HG03378 (cell line): ENCODE measurements around the gene CRB1.

Experiments used
- ATAC-seq: cut with Tn5 transposase; IDR thresholded peaks from one replicate; pipeline ENCODE4 v1.9.1; 2021; ENCODE audit warnings: mild to moderate bottlenecking, moderate library complexity; ENCODE audit not compliant: unreplicated experiment

Gene CRB1

GRCh38 chr1:197515421-197515820 is 247.4 kb downstream of the CRB1 start:
- no peak for ATAC-seq

DNA sequence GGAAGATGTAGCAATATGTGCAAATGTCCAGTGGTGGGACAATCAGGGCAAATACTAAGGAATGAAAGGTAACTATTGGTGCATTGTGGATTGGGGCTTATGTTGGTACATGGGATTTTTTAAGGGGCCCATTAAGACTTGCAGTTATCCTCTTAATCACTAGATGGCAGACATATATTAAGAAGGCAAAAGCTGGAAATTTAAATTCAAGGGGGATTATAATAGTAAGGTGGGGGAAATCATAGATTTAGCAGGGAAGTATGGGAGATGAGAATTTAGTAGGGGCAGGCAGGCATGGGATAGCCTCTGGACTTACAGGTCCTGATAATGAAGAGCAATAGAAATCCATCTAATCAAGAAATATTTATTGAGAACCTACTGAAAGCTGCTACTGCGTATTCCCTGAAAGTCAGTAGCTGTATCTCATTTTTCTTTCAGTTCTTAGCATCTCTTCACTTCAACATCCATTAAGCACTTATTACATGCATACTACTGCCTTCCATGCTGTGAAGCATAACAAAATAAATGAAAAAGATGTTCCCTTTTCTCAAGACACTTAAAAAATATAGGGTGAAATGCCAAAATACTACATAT is 251.8 kb downstream of the CRB1 start:
- peak; percentile 46 for ATAC-seq

- ATAC-seq, result peak; percentile 78
Measured at GRCh38 chr1:197521118-197521739, 253.2 kb downstream of the CRB1 start.

- ATAC-seq, result peak; percentile 50
Measured at GRCh38 chr1:197526736-197527371, 258.8 kb downstream of the CRB1 start.
